Suppressor macrophage (primary cell): Measurements from ENCODE around the gene CHST4.
"Not testable (repeated sequence)": the region's sequence is repeated elsewhere in the genome, so short reads cannot be mapped to it uniquely, and the experiment has no call there.

ENCODE experiments used
- DNase-seq, 4 experiments: peaks; one replicate each; pipeline ENCODE4 v3.0.0-alpha.2; 2020 to 2022

The CHST4 gene

GRCh38 chr16:71570144-71570543 is 43.9 kb downstream of the CHST4 start:
- no peak for DNase-seq

- DNase-seq = no peak
These were observed 46.4 kb downstream of the CHST4 start for GRCh38 chr16:71572497-71573116.

GRCh38 chr16:71573387-71574094 is 47.3 kb downstream of the CHST4 start:
- DNase-seq = no peak

- DNase-seq = no peak
These were observed 48.5 kb downstream of the CHST4 start for GRCh38 chr16:71574702-71575101.

GRCh38 chr16:71576971-71577370 is 50.7 kb downstream of the CHST4 start, which contains the start of gene TAT:
TSS of gene TAT (minus strand) at chr16:71577092. CDS start at chr16:71576415, 677 bp downstream.
- DNase-seq = no peak

GRCh38 chr16:71582553-71582848 is 56.3 kb downstream of the CHST4 start:
- DNase-seq = not testable (repeated sequence)

GRCh38 chr16:71584543-71585317 is 58.5 kb downstream of the CHST4 start:
- DNase-seq = no peak

- no peak for DNase-seq
These were observed 59.1 kb downstream of the CHST4 start for GRCh38 chr16:71585318-71585703.
